HUES64 (cell line): Measurements from ENCODE around the gene LTB.
A peak's percentile ranks its signal among the peaks of the same experiment; 100 is the strongest.
"Not testable (repeated sequence)": the region's sequence is repeated elsewhere in the genome, so short reads cannot be mapped to it uniquely, and the experiment has no call there.

Experiments used
- H3K27ac ChIP-seq: 2 replicates; pipeline ENCODE4 v1.7.0; 2013; ENCODE audit warnings: low read depth, low read length, inconsistent platforms
- H3K27me3 ChIP-seq: 2 replicates; pipeline ENCODE4 v1.6.1; 2013; ENCODE audit warnings: mild to moderate bottlenecking, low read length; ENCODE audit not compliant: insufficient read depth
- H3K36me3 ChIP-seq: 2 replicates; pipeline ENCODE4 v1.6.1; 2013; ENCODE audit warnings: mild to moderate bottlenecking, low read length; ENCODE audit not compliant: insufficient read depth
- H3K4me1 ChIP-seq: 2 replicates; pipeline ENCODE4 v1.6.1; 2013; ENCODE audit warnings: mild to moderate bottlenecking, low read length, moderate library complexity; ENCODE audit not compliant: insufficient read depth
- H3K4me3 ChIP-seq: 2 replicates; pipeline ENCODE4 v1.5.1; 2013; ENCODE audit warnings: mild to moderate bottlenecking, low read length, moderate library complexity
- H3K9ac ChIP-seq: 2 replicates; pipeline ENCODE4 v1.6.1; 2013; ENCODE audit warnings: mild to moderate bottlenecking, low read depth, low read length
- H3K9me3 ChIP-seq: 2 replicates; pipeline ENCODE4 v1.6.1; 2013; ENCODE audit warnings: low read depth, low read length; ENCODE audit not compliant: insufficient read depth
- WGBS: fragments of 150-250, 120-280 bp; methylation state at CpG from one replicate; pipeline ENCODE4 v1.1.7; 2013; ENCODE audit warnings: missing lambda C conversion rate; 5-methylcytosine and 5-hydroxymethylcytosine counted together

Gene LTB

GRCh38 chr6:31558631-31559500, 23.4 kb downstream of the LTB start:
- no peak overlapping the region for H3K9ac ChIP-seq
- 94% methylated on average over 14 of the region's 14 CpGs for WGBS
- peaks cover 41% of the 10 kb centered on the region for H3K36me3 ChIP-seq
- no peak overlapping the region for H3K27ac ChIP-seq
- H3K4me1 ChIP-seq: peaks cover 15% of the 10 kb centered on the region; the same call in 1 of the 2 replicates
- no peaks in the 10 kb centered on the region for H3K9me3 ChIP-seq
- no peak overlapping the region for H3K4me3 ChIP-seq
- H3K27me3 ChIP-seq: no peaks in the 10 kb centered on the region

DNA sequence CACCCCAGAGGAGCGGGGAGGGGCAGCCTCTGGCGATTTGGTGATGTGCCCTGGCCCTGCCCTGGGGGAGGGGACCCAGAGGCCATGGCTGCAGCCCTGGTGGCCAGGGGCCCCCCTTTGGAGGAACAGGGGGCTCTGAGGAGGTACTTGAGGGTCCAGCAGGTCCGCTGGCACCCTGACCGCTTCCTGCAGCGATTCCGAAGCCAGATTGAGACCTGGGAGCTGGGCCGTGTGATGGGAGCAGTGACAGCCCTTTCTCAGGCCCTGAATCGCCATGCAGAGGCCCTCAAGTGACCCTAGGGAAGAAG, 24.0 kb downstream of the LTB start:
- Histone ChIP-seq H3K9me3 (no peaks in the 10 kb centered on the region), H3K9ac (no peak overlapping the region), H3K27ac (no peak overlapping the region), H3K4me3 (no peak overlapping the region), H3K4me1 (peaks cover 15% of the 10 kb centered on the region; the same call in 1 of the 2 replicates), H3K36me3 (peaks cover 44% of the 10 kb centered on the region), H3K27me3 (no peaks in the 10 kb centered on the region)
- 92% methylated on average over 8 of the region's 8 CpGs for WGBS

GRCh38 chr6:31557443-31558317, 24.5 kb downstream of the LTB start:
- Histone ChIP-seq H3K9ac (no peak overlapping the region), H3K4me3 (no peak overlapping the region), H3K27ac (no peak overlapping the region), H3K27me3 (no peaks in the 10 kb centered on the region), H3K9me3 (no peaks in the 10 kb centered on the region), H3K36me3 (peaks cover 46% of the 10 kb centered on the region), H3K4me1 (peaks cover 15% of the 10 kb centered on the region; the same call in 1 of the 2 replicates)
- WGBS: 88% methylated on average over 24 of the region's 24 CpGs

- H3K9me3 ChIP-seq: no peaks in the 10 kb centered on the region
- H3K4me1 ChIP-seq: peaks cover 15% of the 10 kb centered on the region; the same call in 1 of the 2 replicates
- peaks cover 46% of the 10 kb centered on the region for H3K36me3 ChIP-seq
- H3K9ac ChIP-seq: no peak overlapping the region
- H3K27ac ChIP-seq: no peak overlapping the region
- no peaks in the 10 kb centered on the region for H3K27me3 ChIP-seq
- 84% methylated on average over 3 of the region's 3 CpGs for WGBS
- no peak overlapping the region for H3K4me3 ChIP-seq
Observed at GRCh38 chr6:31556307-31556706, 25.9 kb downstream of the LTB start.

DNA sequence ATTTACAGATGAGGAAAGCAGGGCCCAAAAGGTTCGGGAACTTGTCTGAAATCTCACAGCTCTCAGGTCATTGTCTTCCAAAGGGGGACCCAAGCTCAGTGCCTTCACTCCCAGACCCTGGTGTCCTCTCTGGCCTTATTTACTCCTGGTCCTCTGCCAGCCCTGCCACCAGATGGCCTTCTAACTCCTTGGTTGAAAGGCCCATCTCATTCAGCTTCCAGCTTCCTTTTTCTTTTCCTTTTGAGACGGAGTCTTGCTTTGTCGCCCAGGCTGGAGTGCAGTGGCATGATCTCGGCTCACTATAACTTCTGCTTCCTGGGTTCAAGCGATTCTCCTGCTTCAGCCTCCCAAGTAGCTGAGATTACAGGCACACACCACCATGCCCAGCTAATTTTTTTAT, 30.9 kb downstream of the LTB start:
- not testable (repeated sequence) for H3K4me3 ChIP-seq, H3K27ac ChIP-seq, H3K4me1 ChIP-seq, H3K9ac ChIP-seq, H3K9me3 ChIP-seq, H3K27me3 ChIP-seq
- 81% methylated on average over 5 of the region's 5 CpGs for WGBS
- peaks cover 31% of the 10 kb centered on the region for H3K36me3 ChIP-seq

DNA sequence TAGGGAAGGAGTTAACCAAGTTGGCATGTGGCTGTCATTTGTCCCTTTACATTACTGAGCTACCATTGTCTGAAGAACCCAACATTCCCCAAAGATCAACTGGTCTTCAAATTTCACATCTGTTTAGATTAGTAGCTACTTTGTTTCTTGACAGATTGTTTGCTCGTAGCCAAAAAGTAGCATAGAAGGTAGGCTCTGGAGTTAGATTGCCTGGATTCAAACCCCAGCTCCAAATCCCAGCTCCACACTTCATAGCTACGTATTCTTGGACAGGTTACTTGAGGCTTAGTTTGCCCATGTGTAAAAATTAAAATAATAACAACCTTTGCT, 33.7 kb downstream of the LTB start:
- H3K9ac ChIP-seq: peak overlapping the region; percentile 68; the same call in 1 of the 2 replicates
- H3K4me3 ChIP-seq: peak overlapping the region; percentile 60; the same call in 1 of the 2 replicates
- H3K4me1 ChIP-seq: peaks cover 4% of the 10 kb centered on the region; the same call in 1 of the 2 replicates
- H3K36me3 ChIP-seq: peaks cover 20% of the 10 kb centered on the region
- WGBS: 100% methylated on average over 2 of the region's 2 CpGs
- H3K27me3 ChIP-seq: no peaks in the 10 kb centered on the region
- H3K27ac ChIP-seq: no peak overlapping the region
- H3K9me3 ChIP-seq: no peaks in the 10 kb centered on the region

DNA sequence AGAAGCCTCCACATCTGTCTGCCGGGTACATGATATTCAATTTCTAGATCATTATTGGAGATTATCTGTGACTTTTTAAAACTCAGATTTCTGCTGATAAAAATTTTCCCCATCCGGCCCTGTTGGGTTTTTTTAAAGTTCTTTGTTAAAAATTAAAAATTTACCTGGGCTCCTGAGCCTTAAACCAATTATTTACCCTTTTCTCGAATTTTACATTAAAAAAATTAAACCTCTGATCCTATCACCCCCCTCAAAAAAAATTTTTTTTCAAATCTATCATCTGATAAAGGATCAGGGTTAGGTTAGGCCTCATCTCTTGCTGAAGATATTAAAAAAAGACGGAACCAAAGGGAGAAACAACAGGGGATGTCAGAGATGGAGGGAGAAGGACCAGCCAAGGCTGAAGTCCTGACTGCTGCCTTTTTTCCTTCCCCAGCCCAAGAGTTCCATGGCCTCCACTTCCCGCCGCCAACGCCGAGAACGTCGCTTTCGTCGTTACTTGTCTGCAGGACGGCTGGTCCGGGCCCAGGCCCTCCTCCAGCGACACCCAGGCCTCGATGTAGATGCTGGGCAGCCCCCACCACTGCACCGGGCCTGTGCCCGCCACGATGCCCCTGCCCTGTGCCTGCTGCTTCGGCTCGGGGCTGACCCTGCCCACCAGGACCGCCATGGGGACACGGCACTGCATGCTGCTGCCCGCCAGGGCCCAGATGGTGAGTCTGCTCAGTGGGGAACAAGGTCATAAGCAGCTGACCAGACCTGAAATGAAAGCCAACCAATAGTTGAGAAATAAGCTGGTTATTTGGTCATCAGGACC, 34.3 kb downstream of the LTB start:
- Histone ChIP-seq H3K9ac (peak overlapping the region; percentile 68; the same call in 1 of the 2 replicates), H3K9me3 (no peaks in the 10 kb centered on the region), H3K4me3 (peak overlapping the region; percentile 60), H3K4me1 (peaks cover 8% of the 10 kb centered on the region; the same call in 1 of the 2 replicates), H3K27me3 (no peaks in the 10 kb centered on the region), H3K27ac (peak overlapping the region; percentile 74), H3K36me3 (peaks cover 16% of the 10 kb centered on the region)
- WGBS: 88% methylated on average over 22 of the region's 24 CpGs

GRCh38 chr6:31546958-31547726, 35.1 kb downstream of the LTB start, which contains the start of gene NFKBIL1:
Gene NFKBIL1 (plus strand): TSS chr6:31547608. CDS start chr6:31547695, 87 bp downstream.
- H3K4me3 ChIP-seq: peak within 1 kb of the TSS; percentile 60
- WGBS: under 1% methylated on average over 22 of the region's 25 CpGs
- peak within 1 kb of the TSS; percentile 74 for H3K27ac ChIP-seq
- peak within 1 kb of the TSS; percentile 68 for H3K9ac ChIP-seq
- H3K4me1 ChIP-seq: peaks cover 9% of the 10 kb centered on the region; the same call in 1 of the 2 replicates
- peaks cover 16% of the 10 kb centered on the region for H3K36me3 ChIP-seq
- H3K9me3 ChIP-seq: no peaks in the 10 kb centered on the region
- no peaks in the 10 kb centered on the region for H3K27me3 ChIP-seq

DNA sequence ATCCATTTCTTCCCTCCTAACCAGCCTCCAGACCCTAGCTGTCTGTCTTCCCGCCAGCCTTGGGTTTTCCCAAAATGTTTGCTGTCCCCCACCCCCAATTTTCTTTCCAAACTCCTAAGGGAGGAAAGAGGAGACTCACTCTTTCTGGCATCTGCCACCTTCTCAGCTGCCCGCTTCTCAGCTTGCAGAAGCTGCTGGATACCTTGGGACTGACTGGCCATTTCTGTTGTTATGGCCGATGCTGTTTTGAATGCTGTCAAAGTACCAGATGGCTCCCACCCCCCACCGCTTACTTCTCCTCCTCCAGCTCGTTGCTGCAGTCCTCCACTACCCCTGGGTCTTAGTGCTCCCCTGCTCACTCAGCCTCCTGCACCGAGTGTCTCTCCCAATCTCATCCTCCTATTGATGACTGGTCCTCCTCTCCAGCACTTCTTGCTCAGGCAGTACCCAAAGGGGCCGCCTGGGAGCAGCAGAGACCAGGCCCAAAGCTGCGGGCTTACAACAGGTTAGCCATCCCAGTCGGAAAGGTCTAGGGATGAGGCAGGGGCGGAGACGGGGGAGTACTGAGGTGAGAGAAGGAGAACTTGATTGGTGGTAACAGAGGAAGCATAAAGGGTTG, 35.8 kb downstream of the LTB start, which contains the start of gene ATP6V1G2:
ATP6V1G2 (minus strand) TSS at position 270 of the 619 bp plus-strand sequence; CDS start at position 221, 49 bp downstream.
- Histone ChIP-seq H3K27me3 (no peaks in the 10 kb centered on the region), H3K4me3 (peak within 1 kb of the TSS; percentile 60), H3K4me1 (peaks cover 9% of the 10 kb centered on the region; the same call in 1 of the 2 replicates), H3K9ac (peak within 1 kb of the TSS; percentile 68), H3K9me3 (no peaks in the 10 kb centered on the region), H3K27ac (peak within 1 kb of the TSS; percentile 74), H3K36me3 (peaks cover 16% of the 10 kb centered on the region)
- 2% methylated on average over 11 of the region's 11 CpGs for WGBS

DNA sequence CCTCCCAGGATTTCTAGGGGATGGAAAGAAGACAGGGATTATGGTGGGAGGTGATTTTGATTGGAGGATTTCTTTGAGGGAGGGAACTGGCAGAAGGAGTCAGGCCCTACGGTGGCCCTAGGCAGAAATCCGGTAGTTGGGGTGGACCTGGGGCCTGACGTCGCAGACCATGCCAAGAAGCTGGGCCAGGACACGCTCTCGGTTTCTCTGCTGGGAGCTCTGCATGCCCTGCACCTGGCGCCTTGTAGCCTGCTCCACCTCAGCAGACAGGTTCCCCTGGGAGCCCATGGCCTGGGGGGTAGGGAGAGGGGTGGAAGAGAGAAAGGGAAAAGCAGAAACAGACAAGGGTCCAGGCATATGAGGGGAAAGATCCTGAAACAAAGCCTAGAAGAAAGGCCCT, 36.9 kb downstream of the LTB start:
- 88% methylated on average over 7 of the region's 7 CpGs for WGBS
- no peak overlapping the region for H3K27ac ChIP-seq
- peaks cover 12% of the 10 kb centered on the region for H3K4me1 ChIP-seq
- peaks cover 23% of the 10 kb centered on the region for H3K36me3 ChIP-seq
- no peak overlapping the region for H3K9ac ChIP-seq
- no peaks in the 10 kb centered on the region for H3K9me3 ChIP-seq
- no peak overlapping the region for H3K4me3 ChIP-seq
- H3K27me3 ChIP-seq: no peaks in the 10 kb centered on the region
